Muscle layer of colon (tissue), 2 donors: ENCODE measurements around the gene EPB41L1.

Experiments
- H3K27ac ChIP-seq: one replicate; pipeline ENCODE4 v1.7.0; 2013; ENCODE audit warnings: low read depth, mild to moderate bottlenecking, low read length, moderate library complexity
- H3K27me3 ChIP-seq, 2 donors: one replicate each; pipeline ENCODE4 v1.7.0; 2013; ENCODE audit warnings: low read length in 2 of 2, mild to moderate bottlenecking in 2 of 2; ENCODE audit not compliant: insufficient read depth in 2 of 2, control insufficient read depth in 1 of 2
- H3K36me3 ChIP-seq: one replicate; pipeline ENCODE4 v1.7.0; 2013; ENCODE audit warnings: mild to moderate bottlenecking, low read length; ENCODE audit not compliant: insufficient read depth
- H3K4me1 ChIP-seq: one replicate; pipeline ENCODE4 v1.7.0; 2013; ENCODE audit warnings: mild to moderate bottlenecking, low read length; ENCODE audit not compliant: insufficient read depth
- H3K4me3 ChIP-seq, 2 donors: one replicate each; pipeline ENCODE4 v1.7.0; 2013; ENCODE audit warnings: low read length in 2 of 2, low read depth in 1 of 2, mild to moderate bottlenecking in 1 of 2, moderate library complexity in 1 of 2
- H3K9ac ChIP-seq: one replicate; pipeline ENCODE4 v1.7.0; 2013; ENCODE audit warnings: low read length
- H3K9me3 ChIP-seq: one replicate; pipeline ENCODE4 v1.7.0; 2013; ENCODE audit warnings: mild to moderate bottlenecking, low read length
- donor health status: abdominal sarcoma.
- donor health status: Adenocarcinoma of cecum.

The EPB41L1 gene

GRCh38 chr20:36115925-36116324 lies 38.6 kb upstream of the EPB41L1 start:
- H3K36me3 ChIP-seq, result no peaks in the 10 kb centered on the region
- no peaks in the 10 kb centered on the region for H3K27me3 ChIP-seq
- H3K9me3 ChIP-seq, result no peaks in the 10 kb centered on the region
- H3K27ac ChIP-seq, result no peak overlapping the region
- no peak overlapping the region for H3K4me3 ChIP-seq
- no peaks in the 10 kb centered on the region for H3K4me1 ChIP-seq
- H3K9ac ChIP-seq, result no peak overlapping the region

GRCh38 chr20:36116807-36117441 lies 37.6 kb upstream of the EPB41L1 start:
- H3K36me3 ChIP-seq, result no peaks in the 10 kb centered on the region
- no peak overlapping the region for H3K27ac ChIP-seq
- no peaks in the 10 kb centered on the region for H3K4me1 ChIP-seq
- no peaks in the 10 kb centered on the region for H3K27me3 ChIP-seq
- no peak overlapping the region for H3K4me3 ChIP-seq
- H3K9ac ChIP-seq, result no peak overlapping the region
- H3K9me3 ChIP-seq, result no peaks in the 10 kb centered on the region

- Histone ChIP-seq H3K4me1 (no peaks in the 10 kb centered on the region), H3K27ac (no peak overlapping the region), H3K9ac (no peak overlapping the region), H3K36me3 (no peaks in the 10 kb centered on the region), H3K27me3 (no peaks in the 10 kb centered on the region), H3K9me3 (no peaks in the 10 kb centered on the region), H3K4me3 (no peak overlapping the region)
These were observed 36.9 kb upstream of the EPB41L1 start for GRCh38 chr20:36117638-36118037.

- Histone ChIP-seq H3K27ac (no peak overlapping the region), H3K27me3 (no peaks in the 10 kb centered on the region), H3K9ac (no peak overlapping the region), H3K4me3 (no peak overlapping the region), H3K4me1 (no peaks in the 10 kb centered on the region), H3K36me3 (no peaks in the 10 kb centered on the region), H3K9me3 (no peaks in the 10 kb centered on the region)
These were observed 36.2 kb upstream of the EPB41L1 start for GRCh38 chr20:36118371-36118770.

GRCh38 chr20:36119537-36119936 lies 35.0 kb upstream of the EPB41L1 start:
- Histone ChIP-seq H3K36me3 (no peaks in the 10 kb centered on the region), H3K9ac (no peak overlapping the region), H3K27me3 (no peaks in the 10 kb centered on the region), H3K4me3 (no peak overlapping the region), H3K4me1 (no peaks in the 10 kb centered on the region), H3K27ac (no peak overlapping the region), H3K9me3 (no peaks in the 10 kb centered on the region)

GRCh38 chr20:36120241-36120640 lies 34.3 kb upstream of the EPB41L1 start:
- Histone ChIP-seq H3K9ac (no peak overlapping the region), H3K27me3 (no peaks in the 10 kb centered on the region), H3K27ac (no peak overlapping the region), H3K36me3 (no peaks in the 10 kb centered on the region), H3K4me1 (no peaks in the 10 kb centered on the region), H3K9me3 (no peaks in the 10 kb centered on the region), H3K4me3 (no peak overlapping the region)

- no peak overlapping the region for H3K27ac ChIP-seq
These were observed 33.5 kb upstream of the EPB41L1 start for GRCh38 chr20:36120991-36121390.

GRCh38 chr20:36121981-36122930 lies 32.3 kb upstream of the EPB41L1 start:
- no peaks in the 10 kb centered on the region for H3K27me3 ChIP-seq
- no peaks in the 10 kb centered on the region for H3K36me3 ChIP-seq
- no peaks in the 10 kb centered on the region for H3K9me3 ChIP-seq
- H3K9ac ChIP-seq, result no peak overlapping the region
- no peaks in the 10 kb centered on the region for H3K4me1 ChIP-seq
- H3K4me3 ChIP-seq, result no peak overlapping the region
- no peak overlapping the region for H3K27ac ChIP-seq

More at GRCh38 chr20:36120991-36121390, 33.5 kb upstream of the EPB41L1 start:
- Histone ChIP-seq H3K4me3 (no peak overlapping the region), H3K4me1 (no peaks in the 10 kb centered on the region), H3K36me3 (no peaks in the 10 kb centered on the region), H3K9me3 (no peaks in the 10 kb centered on the region), H3K27me3 (no peaks in the 10 kb centered on the region), H3K9ac (no peak overlapping the region)

GRCh38 chr20:36122931-36123288 lies 31.6 kb upstream of the EPB41L1 start:
- Histone ChIP-seq H3K9ac (no peak overlapping the region), H3K4me3 (no peak overlapping the region), H3K27me3 (no peaks in the 10 kb centered on the region), H3K27ac (no peak overlapping the region), H3K36me3 (no peaks in the 10 kb centered on the region), H3K9me3 (no peaks in the 10 kb centered on the region), H3K4me1 (no peaks in the 10 kb centered on the region)

- H3K9ac ChIP-seq, result no peak overlapping the region
- H3K27me3 ChIP-seq, result no peaks in the 10 kb centered on the region
- H3K9me3 ChIP-seq, result no peaks in the 10 kb centered on the region
- no peaks in the 10 kb centered on the region for H3K36me3 ChIP-seq
- H3K4me3 ChIP-seq, result no peak overlapping the region
- H3K4me1 ChIP-seq, result no peaks in the 10 kb centered on the region
- H3K27ac ChIP-seq, result no peak overlapping the region
These were observed 29.4 kb upstream of the EPB41L1 start for GRCh38 chr20:36125097-36125496.

GRCh38 chr20:36126836-36127527 lies 27.6 kb upstream of the EPB41L1 start:
- Histone ChIP-seq H3K9ac (no peak overlapping the region), H3K4me3 (no peak overlapping the region), H3K27me3 (no peaks in the 10 kb centered on the region), H3K27ac (no peak overlapping the region), H3K9me3 (no peaks in the 10 kb centered on the region), H3K36me3 (no peaks in the 10 kb centered on the region), H3K4me1 (no peaks in the 10 kb centered on the region)
